ENCODE data around the gene COL18A1. TPM values are rescaled to one million over a fixed set of nuclear protein-coding genes. Genes with fewer than 3 reads are reported as not detected.

COL18A1 gene
- total RNA-seq, 1 donor from 2014 or later, result 9.5 TPM

- H3K4me3 Mint-ChIP-seq (ENCODE audit: unreplicated experiment), result no peak overlapping the region
- H3K9me3 Mint-ChIP-seq (ENCODE audit: unreplicated experiment), result peaks cover 24% of the 10 kb centered on the region
- peak; percentile 64 for DNase-seq
- peaks cover 28% of the 10 kb centered on the region for H3K36me3 Mint-ChIP-seq (ENCODE audit: unreplicated experiment)
- no peak overlapping the region for H3K27ac Mint-ChIP-seq (ENCODE audit: unreplicated experiment)
- peaks cover 9% of the 10 kb centered on the region for H3K4me1 Mint-ChIP-seq (ENCODE audit: low read depth, unreplicated experiment)
- TF ChIP-seq CTCF (IDR thresholded peaks at IDR 0.05; ENCODE audit: partially characterized antibody, unreplicated experiment), result no peak
- H3K27me3 Mint-ChIP-seq (ENCODE audit: unreplicated experiment), result peaks cover 1% of the 10 kb centered on the region
Measured at GRCh38 chr21:45515241-45516061, 110.5 kb downstream of the COL18A1 start.

DNA sequence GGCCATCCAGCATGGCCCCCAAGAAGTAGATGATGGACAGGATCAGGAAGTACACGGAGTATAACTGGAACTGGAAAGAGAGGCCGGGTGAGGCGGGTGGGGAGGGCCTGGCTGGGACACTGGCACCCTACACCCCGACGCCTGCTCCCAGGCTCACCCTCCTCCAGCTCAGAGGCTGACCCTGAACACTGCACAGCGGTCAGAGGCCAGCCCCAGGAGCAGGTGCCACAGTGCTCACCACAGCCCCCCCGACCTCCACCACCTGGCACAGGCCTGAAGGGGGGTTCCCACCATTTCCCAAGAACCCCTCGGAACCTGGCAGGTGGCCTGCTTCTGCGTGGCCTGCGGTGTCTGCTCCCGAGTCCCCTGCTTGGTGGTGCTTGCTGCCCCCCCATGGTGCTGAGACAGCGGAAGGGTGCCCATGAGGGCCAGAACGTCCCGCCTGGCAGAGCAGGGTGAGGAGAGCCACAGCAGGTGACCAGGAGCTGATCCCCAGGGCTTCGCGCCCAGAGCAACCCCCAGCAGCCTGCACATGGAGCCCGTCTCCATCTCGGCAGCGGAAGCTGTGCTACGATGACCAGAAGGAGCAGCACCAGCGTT, 111.2 kb downstream of the COL18A1 start:
- Mint-ChIP-seq H3K4me1 (ENCODE audit: low read depth, unreplicated experiment) (peaks cover 9% of the 10 kb centered on the region), H3K27ac (ENCODE audit: unreplicated experiment) (no peak overlapping the region), H3K9me3 (ENCODE audit: unreplicated experiment) (peaks cover 25% of the 10 kb centered on the region), H3K4me3 (ENCODE audit: unreplicated experiment) (no peak overlapping the region), H3K36me3 (ENCODE audit: unreplicated experiment) (peaks cover 34% of the 10 kb centered on the region), H3K27me3 (ENCODE audit: unreplicated experiment) (peaks cover 1% of the 10 kb centered on the region)
- DNase-seq, result peak; percentile 17
- no peak for TF ChIP-seq CTCF (IDR thresholded peaks at IDR 0.05; ENCODE audit: partially characterized antibody, unreplicated experiment)

DNA sequence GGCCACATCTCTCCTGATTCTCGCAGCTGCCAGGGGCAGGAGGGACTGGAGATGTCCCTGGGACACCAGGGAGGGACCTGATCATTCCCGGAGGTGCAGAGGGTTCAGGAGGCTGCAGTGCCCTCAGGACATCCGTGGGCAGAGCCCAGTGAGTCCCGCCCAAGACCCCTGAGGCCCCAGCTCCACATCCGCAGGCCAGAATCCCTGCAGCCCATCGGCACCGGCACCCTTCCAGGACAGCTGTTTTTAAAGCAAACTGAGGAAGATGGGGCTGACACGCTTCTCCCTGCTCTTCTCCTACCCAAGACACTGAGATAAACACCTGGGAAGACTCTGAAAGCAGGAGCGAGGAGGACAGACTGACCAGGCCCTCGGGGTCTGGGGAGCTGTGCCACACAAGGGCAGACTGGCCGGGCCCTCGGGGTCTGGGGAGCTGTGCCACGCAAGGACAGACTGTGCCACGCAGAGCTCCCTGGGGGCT, 111.7 kb downstream of the COL18A1 start:
- H3K27ac Mint-ChIP-seq (ENCODE audit: unreplicated experiment), result no peak overlapping the region
- no peak for TF ChIP-seq CTCF (IDR thresholded peaks at IDR 0.05; ENCODE audit: partially characterized antibody, unreplicated experiment)
- peaks cover 8% of the 10 kb centered on the region for H3K4me1 Mint-ChIP-seq (ENCODE audit: low read depth, unreplicated experiment)
- peak; percentile 1 for DNase-seq
- peaks cover 39% of the 10 kb centered on the region for H3K36me3 Mint-ChIP-seq (ENCODE audit: unreplicated experiment)
- H3K9me3 Mint-ChIP-seq (ENCODE audit: unreplicated experiment), result peaks cover 27% of the 10 kb centered on the region
- H3K27me3 Mint-ChIP-seq (ENCODE audit: unreplicated experiment), result peaks cover 1% of the 10 kb centered on the region
- H3K4me3 Mint-ChIP-seq (ENCODE audit: unreplicated experiment), result no peak overlapping the region

- peaks cover 47% of the 10 kb centered on the region for H3K36me3 Mint-ChIP-seq (ENCODE audit: unreplicated experiment)
- TF ChIP-seq CTCF (IDR thresholded peaks at IDR 0.05; ENCODE audit: partially characterized antibody, unreplicated experiment), result no peak
- H3K27ac Mint-ChIP-seq (ENCODE audit: unreplicated experiment), result peak overlapping the region; percentile 22
- H3K4me3 Mint-ChIP-seq (ENCODE audit: unreplicated experiment), result no peak overlapping the region
- peak; percentile 4 for DNase-seq
- H3K27me3 Mint-ChIP-seq (ENCODE audit: unreplicated experiment), result peaks cover 2% of the 10 kb centered on the region
- peaks cover 8% of the 10 kb centered on the region for H3K4me1 Mint-ChIP-seq (ENCODE audit: low read depth, unreplicated experiment)
- peaks cover 27% of the 10 kb centered on the region for H3K9me3 Mint-ChIP-seq (ENCODE audit: unreplicated experiment)
Measured at GRCh38 chr21:45517249-45518065, 112.5 kb downstream of the COL18A1 start.
